ENCODE results near the gene ZNF26.
"Not testable (repeated sequence)": the region's sequence is repeated elsewhere in the genome, so short reads cannot be mapped to it uniquely, and the experiment has no call there.

ZNF26 gene

GRCh38 chr12:132956011-132956788 lies 30.0 kb upstream of the ZNF26 start, which contains the start of gene ZNF605:
TSS of gene ZNF605 (minus strand) at chr12:132956306. CDS start at chr12:132945635, 10,671 bp downstream.
- DNase-seq = peak; percentile 87

- DNase-seq = not testable (repeated sequence)
Measured at GRCh38 chr12:132961790-132962189, 24.4 kb upstream of the ZNF26 start.

GRCh38 chr12:132963947-132964346 lies 22.2 kb upstream of the ZNF26 start:
- not testable (repeated sequence) for DNase-seq

- DNase-seq = no peak
Measured at GRCh38 chr12:132965796-132966195, 20.4 kb upstream of the ZNF26 start.

GRCh38 chr12:132966676-132967415 lies 19.3 kb upstream of the ZNF26 start:
- no peak for DNase-seq

GRCh38 chr12:132967736-132968135 lies 18.4 kb upstream of the ZNF26 start:
- DNase-seq = no peak

- DNase-seq = no peak
Measured at GRCh38 chr12:132972374-132972773, 13.8 kb upstream of the ZNF26 start.

- not testable (repeated sequence) for DNase-seq
Measured at GRCh38 chr12:132976870-132977269, 9.3 kb upstream of the ZNF26 start.

- DNase-seq = no peak
Measured at GRCh38 chr12:132986885-132987225, 688 bp downstream of the ZNF26 start.

- DNase-seq = no peak
Measured at GRCh38 chr12:132998741-132999140, 12.6 kb downstream of the ZNF26 start.

- no peak for DNase-seq
Measured at GRCh38 chr12:133010657-133011297, 24.6 kb downstream of the ZNF26 start.

- no peak for DNase-seq
Measured at GRCh38 chr12:133023566-133023965, 37.4 kb downstream of the ZNF26 start.

- DNase-seq = no peak
Measured at GRCh38 chr12:133026996-133027395, 40.8 kb downstream of the ZNF26 start.

GRCh38 chr12:133037207-133038005 lies 51.2 kb downstream of the ZNF26 start, which contains the start of gene ZNF84:
TSS of gene ZNF84 (plus strand) at chr12:133037509. CDS start at chr12:133041468, 3,959 bp downstream.
- DNase-seq = peak; percentile 99

- no peak for DNase-seq
Measured at GRCh38 chr12:133038118-133038709, 52.0 kb downstream of the ZNF26 start.

GRCh38 chr12:133046698-133047097 lies 60.5 kb downstream of the ZNF26 start:
- no peak for DNase-seq

- no peak for DNase-seq
Measured at GRCh38 chr12:133057446-133057845, 71.3 kb downstream of the ZNF26 start.

GRCh38 chr12:133058203-133059113 lies 72.3 kb downstream of the ZNF26 start:
- no peak for DNase-seq

GRCh38 chr12:133061954-133062353 lies 75.8 kb downstream of the ZNF26 start:
- DNase-seq = no peak

- DNase-seq = no peak
Measured at GRCh38 chr12:133063556-133063955, 77.4 kb downstream of the ZNF26 start.

GRCh38 chr12:133073836-133074235 lies 87.7 kb downstream of the ZNF26 start:
- DNase-seq = no peak
